Smooth muscle cell (in vitro differentiated cells): ENCODE data around the gene DGKI. TPM values are rescaled to one million over a fixed set of nuclear protein-coding genes. Genes with fewer than 3 reads are reported as not detected.

Source experiments
- DNase-seq: peaks from one replicate; lab custom pipeline; 2025; ENCODE audit not compliant: unreplicated experiment; lab: John Stamatoyannopoulos, UW
- H2AFZ ChIP-seq: fragments of 200-600 bp; sonication (generic); 2 replicates; pipeline ENCODE4 v1.6.0; 2016; ENCODE audit warnings: antibody characterized with exemption, low read depth, mild to moderate bottlenecking
- H3F3A ChIP-seq: fragments of 200-600 bp; sonication (generic); 2 replicates; pipeline ENCODE4 v1.6.0; 2017; ENCODE audit warnings: antibody characterized with exemption, low read depth
- H3K27ac ChIP-seq: fragments of 200-600 bp; sonication (generic); 2 replicates; pipeline ENCODE4 v1.5.1; 2016; ENCODE audit warnings: low read depth, mild to moderate bottlenecking
- H3K27me3 ChIP-seq: fragments of 200-600 bp; sonication (generic); 2 replicates; pipeline ENCODE4 v1.6.1; 2016; ENCODE audit warnings: low read depth, mild to moderate bottlenecking
- H3K36me3 ChIP-seq: fragments of 200-600 bp; sonication (generic); 2 replicates; pipeline ENCODE4 v1.5.1; 2016; ENCODE audit warnings: low read depth
- H3K4me1 ChIP-seq: fragments of 200-600 bp; sonication (generic); 2 replicates; pipeline ENCODE4 v1.5.1; 2016; ENCODE audit warnings: low read depth
- H3K4me2 ChIP-seq: fragments of 200-600 bp; sonication (generic); 2 replicates; pipeline ENCODE4 v1.6.0; 2016; ENCODE audit warnings: mild to moderate bottlenecking
- H3K4me3 ChIP-seq: fragments of 200-600 bp; sonication (generic); 2 replicates; pipeline ENCODE4 v1.5.1; 2016; ENCODE audit warnings: mild to moderate bottlenecking
- H3K79me2 ChIP-seq: fragments of 200-600 bp; sonication (generic); 2 replicates; pipeline ENCODE4 v1.6.0; 2016; ENCODE audit warnings: low read depth, mild to moderate bottlenecking
- H3K9ac ChIP-seq: fragments of 200-600 bp; sonication (generic); 2 replicates; pipeline ENCODE4 v1.6.0; 2016; ENCODE audit warnings: low read depth
- H3K9me3 ChIP-seq: fragments of 200-600 bp; sonication (generic); replicated peaks from 2 replicates; pipeline ENCODE4 v1.5.1; 2016; ENCODE audit warnings: low read depth
- H4K20me1 ChIP-seq: fragments of 200-600 bp; sonication (generic); 2 replicates; pipeline ENCODE4 v1.6.0; 2016; ENCODE audit warnings: low read depth
- WGBS: methylation state at CpG from one replicate; pipeline ENCODE4 v1.1.7; 2016; ENCODE audit warnings: low lambda C conversion rate; 5-methylcytosine and 5-hydroxymethylcytosine counted together
- polyA plus RNA-seq: library from polyadenylated mRNA; unstranded; fragments of >200 nt; fragmentation: Nextera tagmentation; extraction: Ambion mirVana; gene quantifications from 2 replicates; pipeline ENCODE4 v1.2.1, GENCODE V29; 2016
- total RNA-seq: library from RNA; depleted of rRNA; stranded (reverse); fragments of >200 nt; gene quantifications from 2 replicates; pipeline ENCODE4 v1.2.3, GENCODE V29; 2014
- TF ChIP-seq, protein P1 (sequence below): fragments of 200-600 bp; sonication (generic); IDR thresholded peaks from 2 replicates; pipeline ENCODE4 v1.5.1; 2017; ENCODE audit warnings: borderline replicate concordance, mild to moderate bottlenecking, antibody characterized with exemption; ENCODE audit not compliant: insufficient read depth, poor library complexity, severe bottlenecking

Gene DGKI
- total and polyA plus RNA-seq, 2 experiments from 2014 or later, result 2.5 to 6.2 TPM

- no peaks in the 10 kb centered on the region for H3K4me1 ChIP-seq
- H3K9ac ChIP-seq, result no peak overlapping the region
- TF ChIP-seq, protein P1, sequence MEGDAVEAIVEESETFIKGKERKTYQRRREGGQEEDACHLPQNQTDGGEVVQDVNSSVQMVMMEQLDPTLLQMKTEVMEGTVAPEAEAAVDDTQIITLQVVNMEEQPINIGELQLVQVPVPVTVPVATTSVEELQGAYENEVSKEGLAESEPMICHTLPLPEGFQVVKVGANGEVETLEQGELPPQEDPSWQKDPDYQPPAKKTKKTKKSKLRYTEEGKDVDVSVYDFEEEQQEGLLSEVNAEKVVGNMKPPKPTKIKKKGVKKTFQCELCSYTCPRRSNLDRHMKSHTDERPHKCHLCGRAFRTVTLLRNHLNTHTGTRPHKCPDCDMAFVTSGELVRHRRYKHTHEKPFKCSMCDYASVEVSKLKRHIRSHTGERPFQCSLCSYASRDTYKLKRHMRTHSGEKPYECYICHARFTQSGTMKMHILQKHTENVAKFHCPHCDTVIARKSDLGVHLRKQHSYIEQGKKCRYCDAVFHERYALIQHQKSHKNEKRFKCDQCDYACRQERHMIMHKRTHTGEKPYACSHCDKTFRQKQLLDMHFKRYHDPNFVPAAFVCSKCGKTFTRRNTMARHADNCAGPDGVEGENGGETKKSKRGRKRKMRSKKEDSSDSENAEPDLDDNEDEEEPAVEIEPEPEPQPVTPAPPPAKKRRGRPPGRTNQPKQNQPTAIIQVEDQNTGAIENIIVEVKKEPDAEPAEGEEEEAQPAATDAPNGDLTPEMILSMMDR, result no peak
- no peaks in the 10 kb centered on the region for H3K9me3 ChIP-seq
- H2AFZ ChIP-seq, result no peak overlapping the region
- H3K27me3 ChIP-seq, result no peaks in the 10 kb centered on the region
- H3K27ac ChIP-seq, result no peak overlapping the region
- H3K4me3 ChIP-seq, result no peak overlapping the region
- H3F3A ChIP-seq, result no peaks in the 10 kb centered on the region
- no peak overlapping the region for H3K4me2 ChIP-seq
- no peaks in the 10 kb centered on the region for H4K20me1 ChIP-seq
- H3K36me3 ChIP-seq, result no peaks in the 10 kb centered on the region
- DNase-seq, result no peak
- WGBS, result 37% methylated on average over 5 of the region's 5 CpGs
- H3K79me2 ChIP-seq, result no peaks in the 10 kb centered on the region
These were observed 112.6 kb downstream of the DGKI start for GRCh38 chr7:137734221-137734620.

GRCh38 chr7:137732168-137732567 lies 114.6 kb downstream of the DGKI start:
- no peak for DNase-seq
- Histone ChIP-seq H3K27ac (no peak overlapping the region), H3K4me1 (no peaks in the 10 kb centered on the region), H4K20me1 (no peaks in the 10 kb centered on the region), H3K9me3 (no peaks in the 10 kb centered on the region), H3K79me2 (no peaks in the 10 kb centered on the region), H3K36me3 (no peaks in the 10 kb centered on the region), H3F3A (no peaks in the 10 kb centered on the region), H3K4me3 (no peak overlapping the region), H3K27me3 (no peaks in the 10 kb centered on the region), H3K4me2 (no peak overlapping the region), H3K9ac (no peak overlapping the region), H2AFZ (no peak overlapping the region)
- 88% methylated on average over 2 of the region's 2 CpGs for WGBS
- TF ChIP-seq, protein P1, result no peak

DNA sequence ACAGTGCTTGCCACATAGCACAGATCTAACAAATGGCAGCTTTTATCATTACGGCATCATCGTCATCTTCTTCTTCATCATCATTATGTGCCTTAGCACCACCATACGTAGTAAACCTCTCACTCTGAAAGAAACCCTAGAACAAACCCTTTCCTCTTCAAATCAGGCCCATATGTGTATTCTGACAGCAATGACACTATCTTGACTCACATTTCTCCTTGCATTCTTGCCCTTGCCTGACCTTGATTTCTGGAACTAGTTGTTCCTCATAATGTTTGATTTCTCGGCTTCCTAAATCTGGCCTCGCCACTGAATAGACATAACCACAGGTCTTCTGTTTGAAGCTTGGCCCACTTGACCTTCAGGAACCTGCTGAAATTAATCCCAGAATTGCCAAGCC lies 115.3 kb downstream of the DGKI start:
- no peaks in the 10 kb centered on the region for H4K20me1 ChIP-seq
- no peak overlapping the region for H3K9ac ChIP-seq
- TF ChIP-seq, protein P1, result no peak
- no peaks in the 10 kb centered on the region for H3K9me3 ChIP-seq
- no peaks in the 10 kb centered on the region for H3K36me3 ChIP-seq
- H3K4me2 ChIP-seq, result no peak overlapping the region
- H3F3A ChIP-seq, result no peaks in the 10 kb centered on the region
- H3K4me3 ChIP-seq, result no peak overlapping the region
- 93% methylated on average over 5 of the region's 5 CpGs for WGBS
- H2AFZ ChIP-seq, result no peak overlapping the region
- H3K4me1 ChIP-seq, result no peaks in the 10 kb centered on the region
- no peaks in the 10 kb centered on the region for H3K27me3 ChIP-seq
- no peak for DNase-seq
- no peaks in the 10 kb centered on the region for H3K79me2 ChIP-seq
- H3K27ac ChIP-seq, result no peak overlapping the region

DNA sequence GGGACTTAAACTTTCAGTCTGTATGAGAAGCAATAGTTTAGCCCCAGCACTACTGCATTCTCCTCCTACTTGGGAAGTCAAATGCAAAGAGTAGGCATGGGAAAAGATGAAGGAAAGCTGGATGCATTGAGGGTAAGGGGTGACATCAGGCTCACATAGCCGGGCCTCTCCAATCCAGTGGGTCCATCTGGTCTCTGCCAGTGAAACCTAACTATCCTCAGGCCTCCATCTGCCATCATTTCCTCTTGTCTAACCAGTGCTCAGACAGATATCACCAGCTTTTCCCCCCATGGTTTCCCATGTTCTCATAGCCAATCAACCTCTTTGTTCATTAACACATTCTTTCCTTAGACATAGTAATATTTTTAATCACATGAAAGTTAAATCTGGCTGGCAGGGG lies 118.3 kb downstream of the DGKI start:
- no peak overlapping the region for H2AFZ ChIP-seq
- H3K4me3 ChIP-seq, result no peak overlapping the region
- H3K27ac ChIP-seq, result no peak overlapping the region
- no peaks in the 10 kb centered on the region for H4K20me1 ChIP-seq
- no peaks in the 10 kb centered on the region for H3K4me1 ChIP-seq
- no peak overlapping the region for H3K4me2 ChIP-seq
- TF ChIP-seq, protein P1, result no peak
- H3K27me3 ChIP-seq, result no peaks in the 10 kb centered on the region
- DNase-seq, result no peak
- WGBS, result 100% methylated on average over 1 of the region's 1 CpG
- H3K9ac ChIP-seq, result no peak overlapping the region
- H3K9me3 ChIP-seq, result no peaks in the 10 kb centered on the region
- H3K79me2 ChIP-seq, result no peaks in the 10 kb centered on the region
- no peaks in the 10 kb centered on the region for H3F3A ChIP-seq
- no peaks in the 10 kb centered on the region for H3K36me3 ChIP-seq
